GM23248 (cell line): Measurements from ENCODE around the gene AGO3.

ENCODE experiments used
- EZH2 ChIP-seq: fragments of 200-600 bp; sonication (generic); IDR thresholded peaks from 2 replicates; pipeline ENCODE4 v1.6.1; 2018; ENCODE audit warnings: antibody characterized with exemption, mild to moderate bottlenecking; ENCODE audit not compliant: insufficient read depth, poor library complexity, severe bottlenecking
- EZH2phosphoT487 ChIP-seq: fragments of 200-600 bp; sonication (generic); IDR thresholded peaks from 2 replicates; pipeline ENCODE4 v1.6.1; 2018; ENCODE audit warnings: antibody characterized with exemption, moderate library complexity, mild to moderate bottlenecking, low read depth; ENCODE audit not compliant: insufficient read depth

DNA sequence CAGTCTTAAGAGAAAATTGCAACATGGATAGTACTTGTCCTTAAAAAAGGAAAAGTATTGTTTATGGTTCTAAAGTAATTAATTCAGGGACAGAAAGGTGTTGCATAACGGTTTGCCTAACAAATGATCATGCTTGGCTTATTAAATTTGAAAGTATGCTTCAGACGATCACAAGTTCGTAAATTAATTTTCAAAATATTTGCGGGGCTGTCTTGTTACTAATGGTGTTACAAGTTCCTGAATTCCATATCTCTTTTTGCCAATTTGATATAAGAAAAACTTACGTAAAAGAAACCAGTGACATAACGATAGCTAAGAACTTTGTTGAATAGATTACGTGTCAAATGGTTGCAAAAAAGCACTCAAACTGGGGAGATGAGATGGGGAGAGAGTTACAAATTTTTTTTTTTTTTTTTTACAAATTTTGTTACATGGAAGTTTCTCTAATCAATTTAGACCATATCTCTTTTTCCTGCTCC lies 1.3 kb downstream of the AGO3 start:
- no peak for TF ChIP-seq EZH2phosphoT487
- TF ChIP-seq EZH2 = no peak
